Brain microvascular endothelial cell (primary cell): ENCODE measurements around the gene OR52B2.
"Not testable (repeated sequence)": the region's sequence is repeated elsewhere in the genome, so short reads cannot be mapped to it uniquely, and the experiment has no call there.

Experiments
- DNase-seq: peaks from one replicate; pipeline ENCODE4 v3.0.0-alpha.2; 2020
- H3K27ac ChIP-seq: fragments of 250-450 bp; sonication (Bioruptor Pico); 2 replicates; pipeline ENCODE4 v1.5.1; 2020; ENCODE audit warnings: mild to moderate bottlenecking, moderate library complexity
- H3K27me3 ChIP-seq: fragments of 250-450 bp; sonication (Bioruptor Pico); replicated peaks from 2 replicates; pipeline ENCODE4 v1.5.1; 2020; ENCODE audit warnings: mild to moderate bottlenecking
- H3K36me3 ChIP-seq: fragments of 250-450 bp; sonication (Bioruptor Pico); replicated peaks from 2 replicates; pipeline ENCODE4 v1.5.1; 2020; ENCODE audit warnings: mild to moderate bottlenecking
- H3K4me3 ChIP-seq: 2 replicates; pipeline ENCODE4 v1.5.1; 2011; ENCODE audit warnings: low read depth, mild to moderate bottlenecking, control low read depth, low read length, moderate library complexity
- in situ Hi-C: cut with HindIII; loops from 2 replicates; pipeline ENCODE4 v1.10.0; 2017; ENCODE audit warnings: low sequenced_read_pairs, low pct_ligation_motif_present
- TF ChIP-seq, protein P1 (sequence below): IDR thresholded peaks from 2 replicates; pipeline ENCODE4 v1.5.1; 2011; ENCODE audit warnings: low read depth, mild to moderate bottlenecking, moderate library complexity, low read length, control low read depth, inconsistent platforms; ENCODE audit errors: missing control alignments

OR52B2 gene

DNA sequence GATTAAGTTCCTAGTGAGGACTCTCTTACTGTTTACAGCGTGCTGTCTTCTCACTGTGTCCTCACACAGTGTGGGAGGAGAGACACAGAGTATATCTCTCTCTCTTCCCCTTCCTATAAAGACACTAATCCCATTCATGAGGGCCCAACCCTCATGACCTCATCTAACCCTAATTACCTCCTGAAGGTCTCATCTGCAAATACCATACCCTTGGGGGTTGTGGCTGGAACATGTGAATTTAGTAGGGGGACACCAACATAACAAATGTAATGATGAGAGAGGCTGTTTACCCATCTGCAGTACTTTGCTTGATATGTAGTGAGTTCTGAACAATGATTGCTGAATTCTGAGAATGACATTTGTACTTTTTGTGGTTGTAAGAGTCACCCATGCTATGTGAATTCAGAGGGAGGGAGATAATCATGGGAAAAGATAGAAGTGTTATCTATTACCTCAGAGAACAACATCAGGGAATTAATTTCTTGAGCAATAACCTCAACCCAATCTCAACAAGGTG, 24.0 kb upstream of the OR52B2 start:
- Histone ChIP-seq H3K27me3 (no peaks in the 10 kb centered on the region), H3K4me3 (no peak overlapping the region), H3K36me3 (no peaks in the 10 kb centered on the region), H3K27ac (no peak overlapping the region)
- in situ Hi-C loops, result no loop called here
- DNase-seq, result no peak
- TF ChIP-seq, protein P1, sequence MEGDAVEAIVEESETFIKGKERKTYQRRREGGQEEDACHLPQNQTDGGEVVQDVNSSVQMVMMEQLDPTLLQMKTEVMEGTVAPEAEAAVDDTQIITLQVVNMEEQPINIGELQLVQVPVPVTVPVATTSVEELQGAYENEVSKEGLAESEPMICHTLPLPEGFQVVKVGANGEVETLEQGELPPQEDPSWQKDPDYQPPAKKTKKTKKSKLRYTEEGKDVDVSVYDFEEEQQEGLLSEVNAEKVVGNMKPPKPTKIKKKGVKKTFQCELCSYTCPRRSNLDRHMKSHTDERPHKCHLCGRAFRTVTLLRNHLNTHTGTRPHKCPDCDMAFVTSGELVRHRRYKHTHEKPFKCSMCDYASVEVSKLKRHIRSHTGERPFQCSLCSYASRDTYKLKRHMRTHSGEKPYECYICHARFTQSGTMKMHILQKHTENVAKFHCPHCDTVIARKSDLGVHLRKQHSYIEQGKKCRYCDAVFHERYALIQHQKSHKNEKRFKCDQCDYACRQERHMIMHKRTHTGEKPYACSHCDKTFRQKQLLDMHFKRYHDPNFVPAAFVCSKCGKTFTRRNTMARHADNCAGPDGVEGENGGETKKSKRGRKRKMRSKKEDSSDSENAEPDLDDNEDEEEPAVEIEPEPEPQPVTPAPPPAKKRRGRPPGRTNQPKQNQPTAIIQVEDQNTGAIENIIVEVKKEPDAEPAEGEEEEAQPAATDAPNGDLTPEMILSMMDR, result no peak

DNA sequence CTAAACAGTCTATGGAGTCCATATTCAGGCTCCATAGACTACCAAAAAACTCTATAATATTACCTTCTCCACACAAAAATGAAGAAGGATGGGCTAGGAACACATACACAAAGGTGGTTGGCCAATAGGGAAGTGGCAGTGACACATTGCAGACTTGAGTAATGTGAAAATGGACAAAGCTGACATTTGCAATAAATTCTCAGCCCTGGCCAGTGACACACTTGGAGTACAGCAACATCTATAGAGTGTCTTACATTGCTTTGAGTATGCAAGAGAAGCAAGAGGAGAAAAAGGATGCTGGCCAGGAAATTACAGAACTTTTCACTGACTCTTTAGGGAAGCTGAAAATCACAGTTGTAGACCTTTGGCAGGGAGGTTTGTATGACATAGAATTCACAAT, 21.6 kb upstream of the OR52B2 start:
- no peak for DNase-seq
- Histone ChIP-seq H3K27ac (no peak overlapping the region), H3K4me3 (no peak overlapping the region), H3K27me3 (no peaks in the 10 kb centered on the region), H3K36me3 (no peaks in the 10 kb centered on the region)
- in situ Hi-C loops, result no loop called here
- TF ChIP-seq, protein P1, result no peak

DNA sequence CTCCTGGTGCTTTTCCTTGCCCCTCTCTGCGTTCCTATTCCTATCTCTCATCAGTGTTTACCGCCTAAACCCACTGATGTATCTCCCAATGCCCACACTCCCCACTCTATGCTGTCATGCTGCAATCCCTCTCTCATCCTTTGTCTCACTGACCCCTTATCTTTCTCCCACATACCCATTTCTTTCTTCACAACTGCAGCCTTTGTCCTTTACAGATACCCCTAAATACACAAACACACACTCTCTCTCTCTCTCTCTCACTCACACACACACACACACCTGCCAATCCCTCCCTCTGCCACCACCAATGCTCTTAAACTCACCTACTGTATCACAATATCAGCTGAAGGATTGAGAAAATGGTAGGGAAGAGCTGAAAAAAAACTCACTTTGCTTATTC, 5.3 kb upstream of the OR52B2 start:
- DNase-seq, result no peak
- H3K27ac ChIP-seq, result no peak overlapping the region
- H3K4me3 ChIP-seq, result no peak overlapping the region
- no peaks in the 10 kb centered on the region for H3K27me3 ChIP-seq
- TF ChIP-seq, protein P1, result no peak
- in situ Hi-C loops, result no loop called here
- H3K36me3 ChIP-seq, result no peaks in the 10 kb centered on the region

DNA sequence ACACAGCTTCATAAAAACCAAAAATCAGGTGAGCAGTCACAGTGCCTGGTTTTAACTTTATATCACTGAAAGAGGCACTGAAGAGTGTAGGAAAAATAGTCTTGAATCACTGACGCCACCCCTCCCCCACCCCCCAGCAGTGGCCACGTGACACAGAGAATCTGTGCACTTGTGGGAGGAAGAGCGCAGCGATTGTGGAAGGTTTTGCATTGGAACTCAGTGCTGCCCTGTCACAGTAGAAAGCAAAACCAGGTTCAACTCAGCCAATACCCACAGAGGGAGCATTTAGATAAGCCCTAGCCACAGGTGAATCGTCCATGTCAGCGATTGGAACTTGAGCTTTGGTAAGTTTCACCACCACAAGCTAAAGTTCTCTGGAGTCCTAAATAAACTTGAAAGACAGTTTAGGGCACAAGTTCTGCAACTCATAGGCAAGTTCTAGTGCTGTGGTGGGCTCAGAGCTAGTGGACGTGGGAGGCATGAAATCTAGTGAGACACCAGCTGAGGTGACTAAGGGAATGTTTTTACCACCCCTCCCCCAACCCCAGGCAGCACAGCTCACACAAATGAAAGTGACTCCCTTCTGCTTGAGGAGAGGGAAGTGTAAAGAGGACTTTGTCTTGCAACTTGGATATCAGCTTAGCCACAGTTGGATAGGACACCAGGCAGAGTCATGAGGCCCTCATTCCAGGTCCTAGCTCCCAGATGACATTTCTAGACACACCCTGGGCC, 13.3 kb downstream of the OR52B2 start:
- DNase-seq, result no peak
- TF ChIP-seq, protein P1, result no peak
- H3K27me3 ChIP-seq, result no peaks in the 10 kb centered on the region
- no peak overlapping the region for H3K27ac ChIP-seq
- no peak overlapping the region for H3K4me3 ChIP-seq
- in situ Hi-C loops, result no loop called here
- no peaks in the 10 kb centered on the region for H3K36me3 ChIP-seq

DNA sequence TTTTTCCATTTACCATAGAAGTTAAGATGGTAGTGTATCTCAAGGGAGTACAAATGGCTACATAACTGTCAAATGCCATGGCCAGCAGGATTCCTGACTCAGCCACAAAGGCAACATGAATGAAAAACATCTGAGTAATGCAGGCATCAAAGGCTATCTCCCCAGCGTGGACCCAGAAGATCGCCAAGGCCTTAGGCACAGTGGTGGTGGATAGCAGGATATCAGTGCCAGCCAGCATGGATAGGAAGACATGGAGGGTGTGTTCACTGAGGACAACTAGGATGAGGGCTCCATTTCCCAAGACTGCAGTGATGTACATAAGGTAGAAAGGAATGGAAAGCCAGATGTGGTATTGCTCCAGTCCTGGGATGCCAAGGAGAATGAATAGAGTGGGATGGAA, 18.0 kb downstream of the OR52B2 start:
- no peak overlapping the region for H3K4me3 ChIP-seq
- no peak for DNase-seq
- in situ Hi-C loops, result no loop called here
- H3K27ac ChIP-seq, result no peak overlapping the region
- H3K27me3 ChIP-seq, result no peaks in the 10 kb centered on the region
- H3K36me3 ChIP-seq, result no peaks in the 10 kb centered on the region
- TF ChIP-seq, protein P1, result no peak

DNA sequence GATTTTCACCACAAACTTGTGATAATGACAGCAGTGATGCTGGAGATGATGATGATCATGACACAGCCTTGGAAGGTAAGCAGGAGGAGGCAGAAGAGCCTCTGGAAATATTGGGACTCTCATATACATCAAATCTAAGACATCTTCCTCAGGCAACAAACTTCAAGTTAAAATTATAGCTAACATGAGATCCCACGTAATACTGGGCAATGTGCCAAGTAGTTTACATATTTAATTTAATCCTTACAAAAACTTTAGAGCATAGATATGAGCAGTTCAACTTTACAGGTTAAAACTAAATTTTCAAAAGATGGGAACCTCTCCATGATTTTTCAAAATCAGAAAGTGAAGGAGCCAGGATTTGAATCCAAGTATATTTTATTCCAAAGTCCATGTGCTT, 19.0 kb downstream of the OR52B2 start:
- H3K27ac ChIP-seq, result no peak overlapping the region
- no peaks in the 10 kb centered on the region for H3K27me3 ChIP-seq
- no peak for DNase-seq
- H3K36me3 ChIP-seq, result no peaks in the 10 kb centered on the region
- in situ Hi-C loops, result no loop called here
- no peak overlapping the region for H3K4me3 ChIP-seq
- TF ChIP-seq, protein P1, result no peak

DNA sequence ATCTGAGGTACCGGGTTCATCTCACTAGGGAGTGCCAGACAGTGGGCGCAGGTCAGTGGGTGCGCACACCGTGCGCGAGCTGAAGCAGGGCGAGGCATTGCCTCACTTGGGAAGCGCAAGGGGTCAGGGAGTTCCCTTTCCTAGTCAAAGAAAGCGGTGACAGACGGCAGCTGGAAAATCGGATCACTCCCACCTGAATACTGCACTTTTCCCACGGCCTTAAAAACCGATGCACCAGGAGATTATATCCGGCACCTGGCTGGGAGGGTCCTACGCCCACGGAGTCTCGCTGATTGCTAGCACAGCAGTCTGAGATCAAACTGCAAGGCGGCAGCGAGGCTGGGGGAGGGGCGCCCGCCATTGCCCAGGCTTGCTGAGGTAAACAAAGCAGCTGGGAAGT, 26.4 kb downstream of the OR52B2 start:
- in situ Hi-C loops, H3K36me3 ChIP-seq: not testable (repeated sequence)

More for the DNA sequence above, 26.4 kb downstream of the OR52B2 start:
- not testable (repeated sequence) for H3K4me3 ChIP-seq, H3K27ac ChIP-seq, H3K27me3 ChIP-seq, DNase-seq
